ENCODE results near the gene KDM4C.

KDM4C gene

GRCh38 chr9:7086389-7086788, 328.6 kb downstream of the KDM4C start:
- no peak for ATAC-seq
- Mint-ChIP-seq H3K36me3 (peaks cover 45% of the 10 kb centered on the region), H3K27me3 (no peaks in the 10 kb centered on the region), H3K4me3 (no peak overlapping the region), H3K9me3 (no peaks in the 10 kb centered on the region), H3K27ac (no peak overlapping the region), H3K4me1 (peaks cover 9% of the 10 kb centered on the region)

GRCh38 chr9:7088611-7089010, 330.8 kb downstream of the KDM4C start:
- H3K9me3 Mint-ChIP-seq: no peaks in the 10 kb centered on the region
- H3K27me3 Mint-ChIP-seq: no peaks in the 10 kb centered on the region
- H3K36me3 Mint-ChIP-seq: peaks cover 51% of the 10 kb centered on the region
- H3K4me1 Mint-ChIP-seq: peaks cover 11% of the 10 kb centered on the region
- no peak for ATAC-seq
- H3K27ac Mint-ChIP-seq: no peak overlapping the region
- no peak overlapping the region for H3K4me3 Mint-ChIP-seq

- Mint-ChIP-seq H3K4me1 (peaks cover 18% of the 10 kb centered on the region), H3K9me3 (no peaks in the 10 kb centered on the region), H3K27me3 (no peaks in the 10 kb centered on the region), H3K36me3 (peaks cover 49% of the 10 kb centered on the region), H3K4me3 (no peak overlapping the region), H3K27ac (no peak overlapping the region)
- no peak for ATAC-seq
Measured at GRCh38 chr9:7089406-7090193, 331.8 kb downstream of the KDM4C start.

GRCh38 chr9:7093040-7093439, 335.3 kb downstream of the KDM4C start:
- no peak overlapping the region for H3K27ac Mint-ChIP-seq
- H3K27me3 Mint-ChIP-seq: no peaks in the 10 kb centered on the region
- H3K36me3 Mint-ChIP-seq: peaks cover 52% of the 10 kb centered on the region
- H3K4me1 Mint-ChIP-seq: peaks cover 18% of the 10 kb centered on the region
- no peaks in the 10 kb centered on the region for H3K9me3 Mint-ChIP-seq
- ATAC-seq: no peak
- H3K4me3 Mint-ChIP-seq: no peak overlapping the region

GRCh38 chr9:7094052-7094451, 336.3 kb downstream of the KDM4C start:
- no peaks in the 10 kb centered on the region for H3K27me3 Mint-ChIP-seq
- no peak overlapping the region for H3K4me3 Mint-ChIP-seq
- H3K27ac Mint-ChIP-seq: peak overlapping the region; percentile 19
- H3K36me3 Mint-ChIP-seq: peaks cover 56% of the 10 kb centered on the region
- peaks cover 18% of the 10 kb centered on the region for H3K4me1 Mint-ChIP-seq
- ATAC-seq: no peak
- peaks cover 4% of the 10 kb centered on the region for H3K9me3 Mint-ChIP-seq

GRCh38 chr9:7094576-7094975, 336.8 kb downstream of the KDM4C start:
- Mint-ChIP-seq H3K4me1 (peaks cover 18% of the 10 kb centered on the region), H3K27me3 (no peaks in the 10 kb centered on the region), H3K4me3 (no peak overlapping the region), H3K36me3 (peaks cover 60% of the 10 kb centered on the region), H3K9me3 (peaks cover 4% of the 10 kb centered on the region), H3K27ac (no peak overlapping the region)
- no peak for ATAC-seq

GRCh38 chr9:7095058-7095457, 337.3 kb downstream of the KDM4C start:
- H3K4me3 Mint-ChIP-seq: no peak overlapping the region
- H3K9me3 Mint-ChIP-seq: peaks cover 4% of the 10 kb centered on the region
- H3K27me3 Mint-ChIP-seq: no peaks in the 10 kb centered on the region
- H3K4me1 Mint-ChIP-seq: peaks cover 18% of the 10 kb centered on the region
- peaks cover 62% of the 10 kb centered on the region for H3K36me3 Mint-ChIP-seq
- ATAC-seq: peak; percentile 79
- no peak overlapping the region for H3K27ac Mint-ChIP-seq

- Mint-ChIP-seq H3K4me3 (no peak overlapping the region), H3K27me3 (no peaks in the 10 kb centered on the region), H3K27ac (no peak overlapping the region), H3K9me3 (peaks cover 4% of the 10 kb centered on the region), H3K4me1 (peaks cover 18% of the 10 kb centered on the region), H3K36me3 (peaks cover 60% of the 10 kb centered on the region)
- ATAC-seq: no peak
Measured at GRCh38 chr9:7097040-7097715, 339.4 kb downstream of the KDM4C start.

GRCh38 chr9:7097785-7098752, 340.3 kb downstream of the KDM4C start:
- ATAC-seq: no peak
- H3K9me3 Mint-ChIP-seq: peaks cover 4% of the 10 kb centered on the region
- no peak overlapping the region for H3K27ac Mint-ChIP-seq
- H3K27me3 Mint-ChIP-seq: no peaks in the 10 kb centered on the region
- peaks cover 64% of the 10 kb centered on the region for H3K36me3 Mint-ChIP-seq
- H3K4me1 Mint-ChIP-seq: peaks cover 18% of the 10 kb centered on the region
- H3K4me3 Mint-ChIP-seq: no peak overlapping the region

GRCh38 chr9:7103367-7103766, 345.6 kb downstream of the KDM4C start:
- no peak overlapping the region for H3K27ac Mint-ChIP-seq
- no peak for ATAC-seq
- no peaks in the 10 kb centered on the region for H3K4me1 Mint-ChIP-seq
- H3K9me3 Mint-ChIP-seq: peaks cover 4% of the 10 kb centered on the region
- H3K4me3 Mint-ChIP-seq: no peak overlapping the region
- no peaks in the 10 kb centered on the region for H3K27me3 Mint-ChIP-seq
- peaks cover 73% of the 10 kb centered on the region for H3K36me3 Mint-ChIP-seq

GRCh38 chr9:7103771-7104170, 346.0 kb downstream of the KDM4C start:
- peaks cover 69% of the 10 kb centered on the region for H3K36me3 Mint-ChIP-seq
- H3K4me3 Mint-ChIP-seq: no peak overlapping the region
- H3K9me3 Mint-ChIP-seq: peaks cover under 1% of the 10 kb centered on the region
- H3K4me1 Mint-ChIP-seq: no peaks in the 10 kb centered on the region
- H3K27me3 Mint-ChIP-seq: no peaks in the 10 kb centered on the region
- H3K27ac Mint-ChIP-seq: no peak overlapping the region
- ATAC-seq: no peak

GRCh38 chr9:7104625-7105024, 346.9 kb downstream of the KDM4C start:
- peaks cover 66% of the 10 kb centered on the region for H3K36me3 Mint-ChIP-seq

GRCh38 chr9:7105095-7105494, 347.3 kb downstream of the KDM4C start:
- ATAC-seq: no peak
- H3K9me3 Mint-ChIP-seq: no peaks in the 10 kb centered on the region
- peaks cover 69% of the 10 kb centered on the region for H3K36me3 Mint-ChIP-seq
- no peaks in the 10 kb centered on the region for H3K4me1 Mint-ChIP-seq
- no peak overlapping the region for H3K27ac Mint-ChIP-seq
- no peak overlapping the region for H3K4me3 Mint-ChIP-seq
- no peaks in the 10 kb centered on the region for H3K27me3 Mint-ChIP-seq

More at GRCh38 chr9:7104625-7105024, 346.9 kb downstream of the KDM4C start:
- Mint-ChIP-seq H3K9me3 (no peaks in the 10 kb centered on the region), H3K4me1 (no peaks in the 10 kb centered on the region), H3K4me3 (no peak overlapping the region), H3K27me3 (no peaks in the 10 kb centered on the region), H3K27ac (no peak overlapping the region)
- ATAC-seq: no peak

- Mint-ChIP-seq H3K36me3 (peaks cover 73% of the 10 kb centered on the region), H3K4me1 (peaks cover 8% of the 10 kb centered on the region), H3K9me3 (no peaks in the 10 kb centered on the region), H3K4me3 (no peak overlapping the region), H3K27me3 (no peaks in the 10 kb centered on the region), H3K27ac (no peak overlapping the region)
- ATAC-seq: no peak
Measured at GRCh38 chr9:7108936-7109335, 351.2 kb downstream of the KDM4C start.

- H3K4me1 Mint-ChIP-seq: peaks cover 8% of the 10 kb centered on the region
- no peak overlapping the region for H3K27ac Mint-ChIP-seq
Measured at GRCh38 chr9:7111413-7111812, 353.6 kb downstream of the KDM4C start.

More at GRCh38 chr9:7111413-7111812, 353.6 kb downstream of the KDM4C start:
- no peak for ATAC-seq
- Mint-ChIP-seq H3K4me3 (no peak overlapping the region), H3K36me3 (peaks cover 57% of the 10 kb centered on the region), H3K27me3 (no peaks in the 10 kb centered on the region), H3K9me3 (no peaks in the 10 kb centered on the region)

Measured in stimulated activated memory B cell treated with anti-CD40 and anti-IgM and Interleukin-4, amounts not matched to agents 10 μg/mL and 1 μg/mL and 100 μg/mL, for 72 hours (primary cell).